Smooth muscle cell of the brain vasculature (primary cell): ENCODE data around the gene PTPRU.

Experiments
- DNase-seq: peaks from one replicate; pipeline ENCODE4 v3.0.0-alpha.2; 2012; ENCODE audit warnings: low read depth, low spot score

PTPRU gene

DNA sequence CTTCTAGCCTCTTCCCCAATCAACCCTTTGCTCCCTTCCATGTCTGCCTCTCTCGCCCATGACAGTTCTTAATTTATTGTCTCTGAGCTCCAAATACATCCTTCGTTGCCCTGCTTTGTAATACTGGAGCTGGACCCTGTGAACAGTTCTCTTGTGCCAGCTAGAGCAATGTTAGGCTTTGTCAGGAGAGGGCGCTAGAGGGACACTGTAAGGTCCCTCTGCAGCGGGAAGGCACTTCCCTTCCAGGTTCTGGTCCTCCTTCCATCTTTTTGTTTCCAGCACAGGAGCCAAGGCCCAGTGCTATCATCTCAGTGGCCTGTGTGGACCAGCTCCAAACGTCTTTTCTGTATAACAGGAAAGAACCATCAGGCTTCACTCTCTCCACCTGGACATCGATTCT, 95.9 kb downstream of the PTPRU start:
- peak; percentile 12 for DNase-seq

DNA sequence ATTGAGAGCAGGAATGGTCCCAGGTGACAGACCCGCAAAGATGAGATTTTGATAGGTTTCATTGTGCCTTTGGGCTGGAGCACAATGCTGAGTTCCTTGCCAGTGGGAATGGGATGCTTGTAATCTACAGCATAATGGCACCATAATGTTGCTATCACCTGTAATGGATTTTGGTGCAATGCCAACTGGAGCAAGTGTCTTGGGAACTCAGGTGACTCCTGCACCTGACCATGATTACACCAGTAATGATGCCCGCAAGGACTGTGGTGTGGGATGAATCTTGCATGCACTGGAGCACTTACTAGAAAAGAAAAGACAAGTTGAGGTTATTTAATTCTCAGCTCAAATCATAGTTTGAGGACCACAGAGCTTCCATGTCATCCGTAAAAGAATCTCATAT, 96.7 kb downstream of the PTPRU start:
- no peak for DNase-seq

DNA sequence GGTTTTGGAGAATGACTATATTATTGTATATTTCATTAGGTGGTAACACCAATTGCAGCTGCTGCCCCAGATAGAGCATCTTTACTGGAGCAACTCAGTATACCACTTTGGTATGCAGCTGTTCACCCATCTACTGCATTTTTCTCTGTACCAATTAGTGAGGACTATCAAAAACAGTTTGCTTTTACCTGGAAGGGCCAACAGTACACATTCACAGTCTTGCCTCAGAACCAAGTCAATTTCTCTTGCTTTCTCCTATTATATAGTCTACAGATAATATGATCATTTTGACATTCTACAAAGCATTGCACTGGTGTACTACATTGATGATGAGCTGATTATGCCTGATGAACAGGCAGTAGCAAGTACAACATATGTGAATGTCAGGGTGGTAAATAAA, 99.3 kb downstream of the PTPRU start:
- DNase-seq, result no peak

DNA sequence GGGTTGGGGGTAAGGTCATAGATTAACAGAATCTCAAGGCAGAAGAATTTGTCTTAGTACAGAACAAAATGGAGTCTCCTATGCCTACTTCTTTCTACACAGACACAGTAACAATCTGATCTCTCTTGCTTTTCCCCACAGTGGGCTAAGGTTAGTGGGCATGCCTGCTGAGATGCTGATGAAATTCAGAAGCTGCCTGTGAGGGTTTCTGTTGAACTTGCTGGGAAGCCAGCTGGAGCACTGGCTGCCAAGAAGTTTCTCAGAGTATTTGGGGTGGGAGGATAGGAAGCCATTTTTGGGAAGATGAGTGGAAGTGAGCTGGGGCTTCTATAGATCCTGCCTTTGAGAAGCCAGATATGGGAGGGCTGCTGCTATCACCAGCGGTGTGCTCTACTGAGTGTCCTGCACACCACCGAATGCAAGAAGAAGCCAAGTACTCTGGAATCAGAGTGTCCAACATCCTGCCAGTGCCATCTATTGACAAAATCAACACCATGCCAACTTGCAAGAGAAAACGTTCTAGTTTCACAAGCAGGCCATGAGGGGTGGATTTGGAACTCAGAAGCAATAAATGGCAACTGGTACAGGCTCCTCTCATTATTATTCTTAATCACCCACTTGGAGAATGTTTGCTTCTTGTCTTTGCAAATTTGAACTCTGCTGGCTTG, 102.7 kb downstream of the PTPRU start:
- DNase-seq, result no peak

DNA sequence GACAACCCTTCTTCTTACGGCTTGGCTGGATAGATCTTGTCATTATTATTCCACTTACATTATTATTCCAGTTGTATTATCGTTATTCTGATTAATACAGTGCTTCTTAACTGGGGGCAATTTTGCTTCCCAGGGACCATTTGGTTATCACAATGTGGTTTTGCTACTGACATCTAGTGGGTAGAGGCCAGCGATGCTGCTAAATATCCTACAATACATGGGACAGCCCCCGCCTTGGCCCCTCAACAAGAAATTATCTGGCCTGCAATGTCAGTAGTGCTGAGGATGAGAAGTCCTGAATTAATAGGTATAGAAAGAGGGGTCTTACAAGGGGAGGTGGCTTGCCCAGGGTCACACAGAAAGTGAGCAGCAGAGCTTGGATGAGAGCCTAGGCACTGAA, 105.6 kb downstream of the PTPRU start:
- no peak for DNase-seq

DNA sequence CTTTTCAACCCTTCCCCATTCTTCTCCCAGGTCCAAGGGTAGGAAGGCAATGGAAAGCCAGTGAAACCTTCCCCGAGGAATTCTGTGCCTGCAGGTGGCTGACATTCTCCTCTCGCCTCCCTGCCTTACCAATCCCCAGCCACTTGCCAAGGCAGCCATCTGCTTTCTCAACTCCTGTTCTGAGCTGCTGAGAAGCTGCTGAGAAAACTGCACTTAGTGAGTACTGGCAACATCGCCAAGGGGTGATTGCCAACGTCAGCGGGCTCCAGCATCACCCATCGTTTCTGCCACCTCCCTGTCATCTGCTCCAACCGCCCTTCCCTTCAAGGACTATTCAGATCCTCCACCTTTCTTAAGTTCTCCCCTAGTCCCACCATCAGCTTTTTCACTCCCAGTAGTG, 106.0 kb downstream of the PTPRU start:
- no peak for DNase-seq

DNA sequence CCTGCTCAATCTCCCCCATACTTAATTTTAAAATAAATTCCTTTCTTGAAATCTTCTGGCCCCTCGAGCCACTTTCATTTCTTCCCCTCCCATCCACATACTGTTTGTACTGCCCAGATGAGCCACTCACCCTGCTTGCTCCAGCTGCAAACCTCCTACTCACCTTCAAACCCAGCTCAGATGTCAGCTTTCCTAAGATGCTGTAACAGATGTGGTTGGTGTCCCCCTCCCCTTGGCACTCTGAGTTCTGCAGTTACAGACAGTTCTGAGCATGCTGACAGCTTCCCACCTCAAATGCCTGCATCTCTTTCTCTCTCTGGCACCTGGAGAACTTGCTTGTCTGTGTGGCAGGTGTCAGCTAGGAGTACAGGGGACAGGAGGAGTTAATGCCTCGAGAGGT, 106.7 kb downstream of the PTPRU start:
- no peak for DNase-seq

DNA sequence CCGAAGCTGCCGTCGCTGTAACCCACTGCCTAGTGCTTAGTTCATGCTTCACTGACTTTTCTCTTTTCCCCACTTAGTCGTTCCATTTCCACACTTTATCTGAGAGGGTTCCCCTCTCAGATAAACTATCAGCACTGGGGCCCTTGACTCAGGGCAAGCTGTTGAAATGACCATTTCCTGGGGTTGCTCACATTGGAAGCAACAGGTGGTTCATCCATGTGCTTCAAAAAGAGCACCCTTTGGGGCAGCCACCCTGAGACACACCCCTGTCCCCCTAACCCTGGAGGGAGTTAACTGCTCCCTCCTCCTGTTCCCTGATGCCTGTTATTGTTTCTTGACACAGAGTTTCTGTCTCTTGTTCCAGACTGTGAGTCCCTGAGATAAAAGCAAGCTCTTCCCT, 107.2 kb downstream of the PTPRU start:
- DNase-seq, result no peak

DNA sequence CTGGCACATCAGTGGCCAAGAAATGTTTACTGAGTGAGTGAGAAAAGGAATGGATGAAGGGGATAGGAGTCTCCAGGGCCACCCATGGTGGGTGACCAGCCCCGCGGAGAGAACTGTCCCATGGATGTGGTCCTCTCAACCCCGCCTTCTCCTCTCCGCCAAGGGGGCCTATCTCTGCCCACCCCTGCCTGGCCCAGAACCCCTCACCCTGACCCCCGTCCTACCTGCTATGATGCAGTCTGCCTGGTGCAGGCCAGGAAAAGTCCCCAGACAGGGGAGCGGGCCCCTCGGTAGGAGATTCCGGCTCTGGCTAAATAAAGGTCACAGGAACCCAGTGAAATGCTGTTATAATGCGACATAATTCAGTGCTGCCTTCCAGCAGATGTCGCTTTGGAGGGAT, 107.6 kb downstream of the PTPRU start:
- DNase-seq, result no peak

DNA sequence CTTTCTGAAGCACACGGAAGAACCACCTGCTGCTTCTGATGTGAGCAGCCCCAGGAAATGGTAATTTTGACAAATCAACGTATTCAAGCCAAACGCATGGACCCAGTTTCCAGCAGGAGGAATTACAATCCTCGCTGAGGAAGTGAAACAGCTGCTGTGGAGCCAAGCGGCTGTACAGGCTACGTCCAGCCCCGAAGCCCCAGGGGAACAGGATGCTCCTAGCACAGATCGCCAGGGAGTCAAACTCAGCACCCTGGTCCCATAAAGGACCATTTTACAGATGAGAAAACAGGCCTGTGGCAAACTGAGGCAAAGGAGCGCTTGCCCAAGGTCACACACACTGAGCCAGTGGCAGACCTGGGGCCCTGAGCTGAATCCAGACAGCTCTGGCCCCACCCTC, 108.0 kb downstream of the PTPRU start:
- DNase-seq, result no peak

DNA sequence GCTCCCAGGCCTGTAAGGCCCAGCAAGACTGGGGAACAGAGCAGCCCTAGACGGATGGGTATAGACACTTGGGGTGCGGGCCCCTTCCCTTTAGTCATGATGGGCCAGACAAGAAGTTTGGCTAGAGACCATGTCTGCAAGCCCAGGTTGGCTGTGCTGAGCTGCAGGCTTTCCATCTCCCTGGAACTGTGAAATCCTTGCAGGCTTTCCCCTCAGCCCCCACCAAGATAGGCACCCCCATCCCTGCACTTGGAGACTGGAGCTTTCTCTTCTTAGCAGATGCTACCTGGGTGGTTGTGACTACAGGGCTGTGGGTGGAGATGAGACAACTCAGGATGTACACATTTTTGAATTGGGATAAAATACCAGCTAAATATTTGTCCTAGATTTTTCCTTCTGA, 110.3 kb downstream of the PTPRU start:
- DNase-seq, result no peak

DNA sequence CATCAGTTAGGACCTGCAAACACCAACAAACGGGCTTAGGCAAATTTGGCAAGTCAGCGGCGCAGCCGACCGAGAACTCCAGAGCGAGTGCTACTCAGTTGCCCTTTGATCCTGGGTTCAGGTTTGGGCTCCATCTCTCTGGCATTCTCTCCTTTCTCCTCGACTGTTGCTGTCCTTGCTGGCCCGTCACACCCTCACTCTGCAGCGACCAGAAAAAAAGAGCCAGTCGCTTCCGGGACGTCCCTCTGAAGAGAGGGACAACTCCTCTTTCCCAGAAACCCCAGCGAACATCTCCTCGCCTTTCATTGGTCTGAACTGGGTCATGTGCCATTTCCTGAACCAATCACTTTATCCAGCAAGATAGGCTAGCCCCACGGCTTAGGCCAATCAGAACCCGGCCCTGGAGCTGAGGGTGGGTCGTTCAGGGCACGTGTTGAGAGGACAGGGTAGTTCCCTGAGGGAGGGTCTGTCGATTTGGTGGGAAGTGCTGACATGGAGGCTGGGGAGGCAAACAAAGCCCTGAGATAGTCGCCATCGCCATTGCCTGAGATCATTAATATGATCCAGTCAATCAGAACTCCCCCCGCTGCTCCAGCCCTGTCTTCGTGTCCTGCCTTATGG, 113.7 kb downstream of the PTPRU start:
- no peak for DNase-seq

DNA sequence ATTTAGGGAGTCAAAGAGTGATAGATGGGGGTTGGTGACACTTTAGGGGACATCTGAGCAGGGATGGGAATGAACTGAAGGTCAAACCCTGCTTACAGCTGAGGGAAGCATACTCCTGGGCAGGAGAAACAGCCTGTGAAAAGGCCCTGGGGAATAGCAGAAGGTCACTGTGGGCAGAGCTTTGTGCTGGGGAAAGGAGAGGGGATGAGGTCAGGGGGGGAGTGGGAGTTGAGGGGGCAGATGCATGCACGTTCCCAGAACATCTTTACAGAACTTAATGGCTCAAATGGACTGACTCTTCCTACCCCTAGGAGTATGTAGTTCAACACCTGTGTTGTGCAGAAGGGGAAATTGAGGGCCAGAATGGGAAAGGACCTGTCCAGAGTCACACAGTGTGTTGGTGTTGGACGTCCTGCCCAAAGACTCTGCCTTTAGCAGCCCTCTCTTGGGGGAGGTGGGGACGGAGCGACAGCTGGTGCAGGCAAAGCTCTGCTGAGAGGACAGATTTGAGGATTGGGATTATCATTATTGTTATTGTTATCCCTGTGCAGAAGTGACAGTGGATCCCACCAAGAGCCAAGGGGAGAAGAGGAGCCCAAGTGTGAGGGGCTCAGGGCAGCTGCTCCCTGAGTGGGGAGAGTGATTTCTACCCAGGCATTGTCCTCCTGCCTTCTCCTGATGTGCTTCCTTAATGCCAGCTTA, 116.5 kb downstream of the PTPRU start:
- DNase-seq, result no peak

DNA sequence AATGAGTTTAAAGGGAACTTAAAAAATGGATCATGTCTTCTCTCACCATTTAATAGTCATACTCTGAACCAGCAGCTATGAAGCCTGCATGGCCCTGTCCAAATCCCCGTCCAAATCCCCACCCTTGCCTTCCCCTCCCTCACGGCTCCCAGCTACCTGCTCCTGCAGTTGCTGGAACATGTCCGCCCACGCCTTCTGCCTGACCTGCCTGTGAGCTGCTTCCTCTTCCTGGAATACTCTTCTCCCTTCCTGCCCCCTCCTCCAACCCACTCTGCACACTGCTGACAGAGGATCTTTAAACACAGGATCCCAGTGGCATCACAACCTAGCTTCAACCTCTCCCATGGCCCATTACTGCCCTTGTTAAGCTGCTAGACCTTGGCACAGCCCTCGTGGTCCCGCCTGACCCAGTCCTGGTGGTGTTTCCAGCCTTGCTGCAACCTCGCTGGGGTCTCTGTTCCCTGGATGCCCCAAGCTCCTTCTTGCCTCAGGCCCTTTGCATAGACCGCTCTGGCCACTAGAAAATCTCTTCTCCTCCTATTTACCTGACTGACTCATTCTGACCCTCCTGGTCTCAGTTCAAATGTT, 118.3 kb downstream of the PTPRU start:
- no peak for DNase-seq

DNA sequence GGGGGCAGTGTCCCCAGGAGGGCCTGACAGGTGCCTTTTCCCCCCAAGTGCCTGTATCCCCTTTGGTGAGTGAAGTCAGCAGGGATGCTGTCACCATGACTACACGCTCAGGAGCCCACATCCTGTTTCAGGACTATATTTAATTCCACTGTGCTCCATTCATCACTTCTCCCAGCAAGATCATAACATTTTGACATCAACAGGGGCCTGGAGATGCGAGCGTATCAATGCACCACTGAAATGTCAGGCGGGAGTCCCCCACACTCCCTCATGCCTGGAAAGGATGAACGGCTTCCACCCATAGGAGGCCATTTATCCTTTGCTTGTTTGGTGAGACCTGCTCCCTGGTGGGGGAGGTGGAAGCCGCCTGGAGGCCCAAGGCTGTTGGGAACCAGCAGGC, 119.1 kb downstream of the PTPRU start:
- DNase-seq, result no peak

DNA sequence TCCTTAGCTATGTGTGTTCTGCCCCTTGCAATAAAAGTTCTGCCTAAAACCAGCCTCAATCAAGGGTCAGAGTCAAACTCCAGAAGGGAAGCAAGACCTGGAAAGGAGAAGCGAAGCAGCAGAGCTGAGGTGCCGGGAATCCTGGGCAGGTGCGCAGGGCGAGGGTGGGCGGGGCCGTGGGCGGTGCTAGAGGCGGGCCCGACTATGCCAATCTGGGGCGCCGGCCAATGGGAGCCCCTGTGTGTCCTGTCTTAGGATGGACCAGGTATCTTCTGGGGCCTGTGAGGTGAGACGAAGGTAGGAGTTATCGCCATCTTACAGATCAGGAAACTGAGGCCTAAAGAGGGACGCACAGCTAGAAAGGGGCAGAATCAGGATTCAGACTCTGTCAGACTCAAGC, 120.3 kb downstream of the PTPRU start:
- DNase-seq, result no peak

DNA sequence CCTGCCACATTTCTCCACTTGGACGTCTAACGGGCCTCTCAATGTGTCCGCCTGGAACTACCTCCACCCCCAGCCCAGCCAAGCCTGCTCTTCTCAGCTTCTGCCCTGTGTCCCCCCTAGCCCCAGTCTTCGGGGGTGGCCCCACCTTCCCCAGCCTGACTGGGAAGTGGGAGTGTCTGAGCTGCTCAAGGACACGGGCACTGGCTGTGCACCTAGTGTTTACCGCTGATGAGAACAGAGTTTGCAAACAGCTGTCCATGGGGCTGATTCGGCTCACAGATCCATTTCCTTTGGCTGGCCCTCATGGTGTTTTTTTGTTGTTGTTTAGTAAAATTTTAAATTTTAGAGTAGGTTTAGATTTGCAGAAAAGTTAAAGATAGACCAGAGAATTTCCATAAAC, 121.1 kb downstream of the PTPRU start:
- DNase-seq, result no peak

DNA sequence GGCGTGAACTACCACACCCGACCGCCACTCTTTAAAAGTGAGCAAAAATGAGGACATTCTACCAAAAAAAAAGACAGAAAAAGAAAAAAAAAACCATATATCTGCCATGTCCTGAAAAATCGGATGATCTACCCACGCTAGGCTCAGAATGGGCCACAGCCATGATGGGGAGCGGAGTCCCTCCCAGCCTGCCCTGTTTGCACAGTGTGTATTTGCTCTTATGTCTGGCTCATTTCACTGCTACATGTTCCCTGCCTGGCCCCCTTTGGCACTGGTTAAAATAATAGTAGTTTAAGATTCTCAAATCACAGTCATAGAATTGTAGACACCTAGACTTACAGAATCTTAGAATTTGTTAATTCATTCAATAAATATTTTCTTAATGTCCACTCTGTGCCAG, 121.9 kb downstream of the PTPRU start:
- no peak for DNase-seq

DNA sequence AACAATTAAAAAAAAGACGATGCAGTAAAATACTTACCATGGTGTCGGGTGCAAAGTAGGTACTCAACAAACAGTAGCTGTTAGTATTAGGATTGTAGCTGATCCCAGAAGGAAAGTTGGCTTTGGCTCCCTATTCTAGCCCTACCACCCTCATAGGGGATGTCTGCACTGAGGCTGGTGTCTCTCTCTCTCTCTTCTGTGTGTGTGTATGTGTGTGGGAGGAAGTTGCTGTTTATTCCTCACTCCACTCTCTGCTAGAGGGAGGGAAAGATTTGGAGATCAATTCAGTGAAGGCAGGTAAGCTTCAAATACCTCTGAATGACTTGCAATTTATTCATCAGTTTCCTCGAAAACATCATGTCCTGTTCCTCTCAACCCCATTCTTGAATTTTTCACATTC, 124.4 kb downstream of the PTPRU start:
- no peak for DNase-seq

DNA sequence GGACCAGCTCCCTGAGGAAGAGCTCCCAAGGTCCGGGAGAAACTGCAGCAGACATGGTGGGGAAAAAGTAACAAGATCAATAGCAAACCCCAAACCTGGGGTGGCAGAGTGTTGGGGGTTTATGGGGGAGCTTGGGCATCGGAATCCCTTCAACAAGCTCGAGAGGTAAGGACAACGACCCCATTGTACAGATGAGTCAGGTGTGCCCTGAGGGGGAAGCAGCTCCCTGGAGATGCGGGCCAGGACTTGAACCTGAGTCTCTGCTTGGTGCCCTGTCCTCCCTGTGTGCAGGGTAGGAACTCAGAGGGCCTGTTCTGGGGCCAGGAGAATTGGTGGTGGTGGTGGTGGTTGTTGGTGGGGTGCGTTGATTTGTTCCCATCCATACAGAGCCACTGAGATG, 125.4 kb downstream of the PTPRU start:
- no peak for DNase-seq

DNA sequence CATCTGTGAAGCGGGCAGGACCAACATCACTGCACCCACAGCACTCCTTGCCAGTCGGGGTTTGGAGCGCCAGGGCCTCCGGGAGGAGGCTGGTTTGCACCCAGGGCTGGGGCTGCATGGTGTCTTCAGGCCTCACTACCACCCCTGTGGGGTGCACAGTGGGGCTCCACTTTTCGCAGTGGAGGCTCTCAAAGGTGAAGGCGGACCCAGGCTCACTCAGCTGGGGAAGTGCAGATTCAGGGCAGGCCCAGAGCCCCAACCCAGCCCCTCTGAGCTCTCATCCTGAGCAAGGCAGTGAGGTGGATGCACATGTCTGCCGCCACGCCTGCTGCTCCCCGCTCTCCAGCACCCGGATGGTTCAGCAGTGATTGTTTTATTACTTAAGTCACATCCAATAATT, 125.8 kb downstream of the PTPRU start:
- no peak for DNase-seq

DNA sequence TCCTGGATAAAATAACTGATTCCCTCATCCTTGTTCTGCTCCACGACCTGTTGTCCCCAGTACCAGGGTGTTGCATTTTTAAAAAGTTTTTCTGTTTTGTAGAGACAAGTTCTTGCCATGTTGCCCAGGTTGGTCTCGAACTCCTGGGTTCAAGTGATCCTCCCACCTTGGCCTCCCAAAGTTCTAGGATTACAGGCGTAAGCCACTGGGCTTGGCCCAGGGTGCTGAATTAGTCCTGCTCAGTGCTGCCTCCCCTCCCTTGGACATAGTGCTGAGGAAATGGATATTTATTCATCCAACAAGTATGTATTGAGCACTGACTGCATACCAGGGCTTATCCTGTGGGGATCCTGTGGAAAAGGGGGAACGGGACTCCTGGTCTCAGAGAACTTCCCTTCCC, 126.4 kb downstream of the PTPRU start:
- no peak for DNase-seq

DNA sequence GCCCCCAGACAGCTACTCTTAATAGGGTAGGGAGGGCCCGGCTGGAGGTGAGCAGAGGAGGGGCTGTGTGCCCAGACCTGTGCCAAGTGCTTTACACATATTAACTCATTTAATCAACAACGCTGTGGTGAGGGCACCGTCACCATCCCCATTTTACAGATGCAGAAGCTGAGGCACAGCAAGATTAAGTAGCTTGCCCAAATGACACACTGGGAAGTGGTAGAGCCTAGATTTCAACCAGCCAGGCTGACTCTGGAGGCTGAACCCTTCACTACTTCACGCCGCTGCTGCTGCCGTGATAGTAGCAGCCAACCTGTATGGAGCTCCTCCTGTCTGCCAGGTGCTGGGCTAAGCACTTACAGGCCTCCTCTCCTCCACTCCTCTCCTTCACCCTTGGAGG, 127.2 kb downstream of the PTPRU start:
- no peak for DNase-seq
